Measurements from ENCODE around the gene LRG1.

DNA sequence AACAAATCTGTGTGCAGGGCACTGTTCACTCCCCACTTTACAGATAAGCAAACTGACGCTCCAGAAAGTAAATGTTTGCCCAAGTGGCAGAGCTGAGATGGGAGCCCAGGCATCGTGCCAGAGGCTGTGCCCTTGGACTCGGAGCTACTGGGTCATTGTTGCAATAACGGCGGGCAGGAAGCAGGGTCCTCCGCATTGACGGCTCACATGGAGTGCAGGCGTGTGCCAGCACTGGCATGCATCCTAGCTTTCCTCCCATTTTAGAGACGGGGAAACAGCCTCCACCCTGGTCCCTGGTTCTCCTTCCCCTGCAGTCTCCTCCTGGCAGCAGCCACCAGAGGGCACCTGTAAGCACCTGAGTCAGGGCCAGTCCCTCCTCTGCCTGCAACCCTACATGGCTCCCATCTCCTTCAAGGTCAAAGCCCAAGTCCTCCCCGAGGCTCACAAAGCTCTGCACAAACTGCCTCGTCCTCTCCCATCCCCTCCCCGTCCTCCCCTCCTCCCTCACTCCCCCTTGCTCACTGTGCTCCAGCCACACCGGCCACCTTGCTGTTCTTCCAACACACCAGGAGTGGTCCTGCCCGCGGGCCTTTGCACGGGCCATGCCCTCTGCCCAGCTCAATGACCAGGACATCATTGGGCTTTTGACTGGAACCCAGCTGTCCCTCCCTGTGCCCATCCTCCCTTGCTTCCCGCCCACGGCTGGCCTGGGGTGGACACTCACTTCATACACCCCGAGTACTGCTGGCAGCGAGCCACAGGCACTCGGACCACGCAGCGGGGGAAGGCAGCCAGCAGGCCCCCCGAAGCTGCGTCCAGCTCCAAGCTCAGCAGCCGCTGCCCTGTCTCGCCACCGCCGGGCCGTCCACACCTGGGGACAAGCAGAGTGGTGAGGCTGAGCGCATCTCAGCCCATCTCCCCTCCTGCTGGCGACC, 7.7 kb upstream of the LRG1 start:
- TF ChIP-seq TCF4 (CRISPR knock-in tag; IDR thresholded peaks at IDR 0.05; ENCODE audit: borderline replicate concordance) (no peak), ZNF70 (CRISPR knock-in tag; IDR thresholded peaks at IDR 0.05) (no peak), ESRRG (CRISPR knock-in tag; IDR thresholded peaks at IDR 0.05) (no peak), GLIS3 (CRISPR knock-in tag; IDR thresholded peaks at IDR 0.05) (no peak), BACH2 (CRISPR knock-in tag; IDR thresholded peaks at IDR 0.05; ENCODE audit: borderline replicate concordance) (no peak), TSHZ2 (CRISPR knock-in tag; IDR thresholded peaks at IDR 0.05) (no peak), SNAI2 (CRISPR knock-in tag; IDR thresholded peaks at IDR 0.05) (no peak), ZNF565 (CRISPR knock-in tag; conservative IDR thresholded peaks at IDR 0.05; ENCODE audit: low read depth) (no peak), ZFP30 (CRISPR knock-in tag; IDR thresholded peaks at IDR 0.05) (no peak), ARNTL (CRISPR knock-in tag; IDR thresholded peaks at IDR 0.05; ENCODE audit: borderline replicate concordance, low read depth) (no peak), CSDC2 (CRISPR knock-in tag; IDR thresholded peaks at IDR 0.05) (no peak)
- TF ChIP-seq, protein P1, sequence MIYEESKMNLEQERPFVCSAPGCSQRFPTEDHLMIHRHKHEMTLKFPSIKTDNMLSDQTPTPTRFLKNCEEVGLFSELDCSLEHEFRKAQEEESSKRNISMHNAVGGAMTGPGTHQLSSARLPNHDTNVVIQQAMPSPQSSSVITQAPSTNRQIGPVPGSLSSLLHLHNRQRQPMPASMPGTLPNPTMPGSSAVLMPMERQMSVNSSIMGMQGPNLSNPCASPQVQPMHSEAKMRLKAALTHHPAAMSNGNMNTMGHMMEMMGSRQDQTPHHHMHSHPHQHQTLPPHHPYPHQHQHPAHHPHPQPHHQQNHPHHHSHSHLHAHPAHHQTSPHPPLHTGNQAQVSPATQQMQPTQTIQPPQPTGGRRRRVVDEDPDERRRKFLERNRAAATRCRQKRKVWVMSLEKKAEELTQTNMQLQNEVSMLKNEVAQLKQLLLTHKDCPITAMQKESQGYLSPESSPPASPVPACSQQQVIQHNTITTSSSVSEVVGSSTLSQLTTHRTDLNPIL (CRISPR knock-in tag; IDR thresholded peaks at IDR 0.05; ENCODE audit: low read depth): no peak
- TF ChIP-seq, protein P2, sequence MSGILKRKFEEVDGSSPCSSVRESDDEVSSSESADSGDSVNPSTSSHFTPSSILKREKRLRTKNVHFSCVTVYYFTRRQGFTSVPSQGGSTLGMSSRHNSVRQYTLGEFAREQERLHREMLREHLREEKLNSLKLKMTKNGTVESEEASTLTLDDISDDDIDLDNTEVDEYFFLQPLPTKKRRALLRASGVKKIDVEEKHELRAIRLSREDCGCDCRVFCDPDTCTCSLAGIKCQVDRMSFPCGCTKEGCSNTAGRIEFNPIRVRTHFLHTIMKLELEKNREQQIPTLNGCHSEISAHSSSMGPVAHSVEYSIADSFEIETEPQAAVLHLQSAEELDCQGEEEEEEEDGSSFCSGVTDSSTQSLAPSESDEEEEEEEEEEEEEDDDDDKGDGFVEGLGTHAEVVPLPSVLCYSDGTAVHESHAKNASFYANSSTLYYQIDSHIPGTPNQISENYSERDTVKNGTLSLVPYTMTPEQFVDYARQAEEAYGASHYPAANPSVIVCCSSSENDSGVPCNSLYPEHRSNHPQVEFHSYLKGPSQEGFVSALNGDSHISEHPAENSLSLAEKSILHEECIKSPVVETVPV (CRISPR knock-in tag; IDR thresholded peaks at IDR 0.05): no peak
